NCI-H1930 (cell line): Measurements from ENCODE around the gene PAQR9.

Experiments used
- DNase-seq, 2 experiments: peaks; one replicate each; lab custom pipeline; 2025; lab: John Stamatoyannopoulos, UW

Gene PAQR9

DNA sequence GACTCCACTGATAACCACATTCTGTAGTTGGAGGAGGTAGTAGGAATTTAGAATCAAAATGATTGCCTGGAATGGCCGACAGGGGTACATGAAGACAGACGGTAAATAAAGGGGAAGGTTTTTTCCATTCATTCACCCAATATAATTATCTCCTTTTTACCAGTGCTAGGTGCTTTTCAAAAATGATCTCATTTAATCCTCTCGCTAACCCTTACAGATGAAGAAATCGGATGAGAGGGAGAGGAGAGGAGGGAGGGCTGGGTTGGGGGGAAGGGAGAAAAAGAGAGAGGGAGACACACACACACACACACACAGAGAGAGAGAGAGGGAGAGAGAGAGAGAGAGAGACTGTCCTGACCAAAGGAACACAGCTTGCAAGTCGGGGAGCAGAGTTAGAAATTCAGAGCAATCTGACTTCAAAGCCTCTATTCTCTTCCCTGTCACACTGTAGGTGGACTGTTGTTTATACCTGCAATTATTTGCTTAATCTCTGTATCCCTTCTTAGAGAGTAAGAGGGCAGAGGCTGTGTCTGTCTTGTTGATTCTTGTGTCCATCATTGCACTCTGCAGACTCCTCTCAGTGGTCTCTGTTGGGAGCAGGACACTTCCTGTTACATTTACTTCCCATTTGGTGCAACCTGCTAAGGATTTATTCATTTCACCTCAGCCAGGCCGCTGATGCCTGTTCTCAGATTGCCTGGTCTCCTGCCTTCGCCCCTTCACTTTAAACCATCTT is 18.7 kb upstream of the PAQR9 start:
- DNase-seq: no peak

DNA sequence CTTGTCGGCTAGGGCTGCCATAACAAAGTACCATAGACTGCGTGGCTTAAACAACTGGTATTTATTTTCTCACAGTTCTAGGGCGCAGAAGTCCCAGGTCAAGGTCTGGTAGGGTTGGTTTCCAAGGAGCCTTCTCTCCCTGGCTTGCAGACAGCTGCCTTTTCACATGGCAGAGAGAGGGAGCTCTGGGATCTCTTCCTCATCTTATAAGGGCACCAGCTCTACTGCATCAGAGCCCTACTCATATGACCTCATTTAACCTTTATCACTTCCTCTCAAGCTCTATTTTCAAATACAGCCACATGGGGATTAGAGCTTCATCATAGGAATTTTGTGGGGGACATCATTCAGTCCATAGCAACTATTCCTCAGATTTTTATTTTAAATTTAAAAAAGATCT is 17.6 kb upstream of the PAQR9 start:
- no peak for DNase-seq

DNA sequence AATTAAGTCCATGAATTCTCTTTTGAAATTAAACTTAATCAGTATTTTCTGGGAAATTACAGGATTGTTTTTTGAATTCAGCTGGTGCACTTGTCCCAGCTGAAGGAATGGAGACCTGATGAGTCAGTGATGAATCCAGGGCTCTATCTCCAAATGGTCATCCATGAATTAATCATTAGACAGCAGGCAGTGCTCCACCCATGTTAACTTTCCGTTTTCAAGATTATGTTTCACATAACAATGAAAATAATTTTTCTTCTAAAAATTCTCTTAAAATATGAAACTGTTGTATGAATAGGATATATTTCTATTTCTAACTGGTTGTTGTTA is 13.9 kb upstream of the PAQR9 start:
- DNase-seq: no peak

DNA sequence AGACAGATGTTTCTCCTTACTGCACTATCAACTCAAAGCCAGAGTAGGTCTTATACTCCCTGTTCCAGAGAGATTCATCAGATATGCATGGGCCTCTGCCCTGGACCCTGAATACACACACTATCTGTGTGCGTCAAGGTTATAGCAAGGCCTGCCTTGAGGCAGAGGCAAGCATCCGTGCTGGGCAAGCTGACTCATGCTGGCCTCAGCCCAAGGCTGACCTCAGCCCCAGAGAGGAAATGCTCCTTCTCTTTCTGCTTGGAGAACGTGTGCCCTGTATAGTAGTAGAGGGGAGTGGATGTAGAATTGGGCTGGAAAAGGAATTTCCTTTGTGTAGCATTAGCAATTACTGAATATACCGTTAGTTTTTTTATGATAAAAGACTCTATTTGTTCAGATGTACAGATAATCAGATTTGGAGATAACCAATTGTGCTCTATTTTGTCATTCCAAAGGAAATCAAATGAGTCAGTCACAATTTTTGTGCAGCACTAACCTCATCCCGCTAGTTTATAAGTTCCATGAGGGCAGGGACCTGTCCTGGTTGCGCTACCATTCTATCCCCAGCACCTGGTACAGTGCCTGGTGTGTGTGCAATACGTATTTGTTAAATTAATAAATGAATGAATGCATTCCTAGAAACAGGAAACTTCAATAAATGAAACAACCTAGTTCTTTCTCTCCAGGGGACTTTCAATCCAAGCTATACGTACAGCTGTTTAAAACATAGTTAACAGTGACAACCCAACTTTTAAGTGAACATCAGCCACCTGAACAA is 13.3 kb upstream of the PAQR9 start:
- no peak for DNase-seq

DNA sequence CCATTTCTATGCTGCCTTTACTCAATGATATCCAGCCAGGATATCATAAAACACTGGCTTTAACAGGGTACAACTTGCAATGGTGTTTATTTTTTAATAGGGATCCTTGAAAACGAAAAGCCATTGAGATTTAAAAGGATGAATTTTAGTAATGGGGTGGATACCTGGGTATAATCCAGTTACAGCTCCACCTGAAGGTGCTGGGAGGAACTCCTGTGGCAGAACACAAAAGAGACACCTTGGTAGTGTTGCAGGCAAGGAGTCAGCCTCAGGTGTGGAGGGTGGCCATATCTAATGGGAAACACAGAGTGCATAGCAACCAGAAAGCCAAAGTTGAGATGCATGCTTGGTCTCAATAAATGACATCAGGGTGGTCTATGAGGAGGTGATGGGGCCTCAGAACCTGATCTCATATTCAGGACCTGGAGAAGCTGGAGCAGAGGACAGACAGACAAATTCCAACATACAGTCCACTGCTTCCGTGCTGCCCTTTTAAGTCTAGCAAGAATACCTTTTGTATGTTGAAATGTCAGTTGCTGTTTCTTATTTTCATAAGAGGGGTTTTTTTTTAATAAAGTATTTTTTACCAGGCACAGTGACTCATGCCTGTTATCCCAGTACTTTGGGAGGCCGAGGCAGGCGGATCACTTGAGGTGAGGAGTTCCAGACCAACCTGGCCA is 12.0 kb upstream of the PAQR9 start:
- DNase-seq: no peak

DNA sequence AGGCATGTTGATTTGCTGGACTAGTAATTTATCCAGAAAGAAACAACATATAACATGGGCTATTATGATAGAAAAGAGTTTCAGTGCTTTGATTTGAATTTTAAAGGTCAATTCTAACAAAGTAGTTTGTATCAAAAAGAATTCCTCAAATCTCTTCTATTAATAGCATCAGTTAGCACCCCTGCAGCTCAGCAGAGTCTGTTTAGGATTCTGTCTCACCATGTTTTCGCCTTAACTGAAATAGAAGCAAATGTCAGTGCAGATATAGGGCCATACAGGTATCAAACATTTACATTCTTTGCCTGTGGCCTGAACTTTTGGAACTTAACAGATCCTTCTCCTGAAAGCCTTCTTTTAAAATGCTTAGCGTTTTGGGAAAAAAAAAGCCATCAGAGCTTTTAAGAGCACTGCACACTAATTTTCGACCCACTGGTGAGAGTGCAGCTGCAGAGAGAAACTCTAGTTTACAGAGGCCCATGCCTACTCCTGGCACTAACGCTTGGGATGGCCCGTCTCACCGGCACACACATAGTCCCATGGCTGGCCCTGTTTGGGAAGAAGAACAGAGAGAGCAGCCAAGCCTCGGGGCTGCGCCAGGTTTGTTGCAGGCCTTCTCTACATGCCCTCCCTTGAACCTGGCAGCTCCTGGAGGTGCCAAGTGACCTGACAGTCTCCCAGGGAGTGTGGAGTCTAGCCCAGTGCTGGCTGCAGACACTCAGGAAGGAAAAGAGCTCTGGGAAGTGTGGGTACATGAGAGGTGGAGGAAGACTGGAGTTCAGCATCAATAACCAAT is 9.9 kb upstream of the PAQR9 start:
- no peak for DNase-seq

DNA sequence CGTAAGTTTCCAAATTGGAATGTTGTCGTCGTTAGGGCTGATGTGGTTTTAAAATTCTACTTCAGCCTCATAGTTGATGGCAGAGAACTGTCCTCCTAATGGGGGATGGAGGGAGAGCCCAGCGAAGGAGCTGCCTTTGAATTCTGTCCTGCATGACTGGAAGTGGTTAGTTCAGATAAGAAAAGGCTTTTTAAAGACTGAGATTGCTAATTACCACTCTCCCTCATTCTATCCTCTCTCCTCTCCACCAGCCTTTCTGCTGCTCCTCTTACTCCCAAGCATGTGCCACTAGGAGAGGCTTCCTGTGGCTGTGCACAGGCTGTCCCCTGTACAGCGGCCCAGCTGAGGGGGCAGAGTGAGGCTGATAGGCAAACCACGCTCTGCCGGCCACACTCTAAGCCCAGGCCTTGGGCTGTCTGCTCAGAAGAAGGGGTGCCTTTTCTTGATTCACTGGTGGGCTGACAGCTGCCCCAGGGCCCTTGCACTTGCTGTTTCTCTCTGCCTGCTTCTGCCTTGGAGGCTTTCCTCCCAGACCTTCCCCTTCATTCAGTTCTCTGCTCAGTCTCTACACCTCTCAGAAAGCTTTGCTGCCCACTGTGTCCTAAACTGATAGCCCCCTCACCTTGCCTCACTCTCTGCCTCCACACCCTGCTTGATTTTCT is 8.7 kb upstream of the PAQR9 start:
- no peak for DNase-seq

DNA sequence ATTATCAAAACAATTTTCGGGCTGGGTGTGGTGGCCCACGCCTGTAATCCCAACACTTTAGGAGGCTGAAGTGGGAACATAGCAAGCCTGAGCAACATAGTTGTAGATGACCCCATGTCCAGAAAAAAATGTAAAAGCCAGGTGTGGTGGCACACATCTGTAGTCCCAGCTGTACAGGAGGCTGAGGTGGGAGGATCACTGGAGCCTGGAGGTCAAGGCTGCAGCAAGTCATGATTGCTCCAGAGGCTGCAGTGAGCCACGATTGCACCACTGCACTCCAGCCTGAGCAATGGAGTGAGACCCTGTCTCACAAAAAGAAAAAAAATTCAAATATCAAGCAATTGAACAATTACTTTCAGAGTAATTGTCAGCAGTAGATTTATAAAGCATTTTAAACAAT is 8.0 kb upstream of the PAQR9 start:
- DNase-seq: no peak

DNA sequence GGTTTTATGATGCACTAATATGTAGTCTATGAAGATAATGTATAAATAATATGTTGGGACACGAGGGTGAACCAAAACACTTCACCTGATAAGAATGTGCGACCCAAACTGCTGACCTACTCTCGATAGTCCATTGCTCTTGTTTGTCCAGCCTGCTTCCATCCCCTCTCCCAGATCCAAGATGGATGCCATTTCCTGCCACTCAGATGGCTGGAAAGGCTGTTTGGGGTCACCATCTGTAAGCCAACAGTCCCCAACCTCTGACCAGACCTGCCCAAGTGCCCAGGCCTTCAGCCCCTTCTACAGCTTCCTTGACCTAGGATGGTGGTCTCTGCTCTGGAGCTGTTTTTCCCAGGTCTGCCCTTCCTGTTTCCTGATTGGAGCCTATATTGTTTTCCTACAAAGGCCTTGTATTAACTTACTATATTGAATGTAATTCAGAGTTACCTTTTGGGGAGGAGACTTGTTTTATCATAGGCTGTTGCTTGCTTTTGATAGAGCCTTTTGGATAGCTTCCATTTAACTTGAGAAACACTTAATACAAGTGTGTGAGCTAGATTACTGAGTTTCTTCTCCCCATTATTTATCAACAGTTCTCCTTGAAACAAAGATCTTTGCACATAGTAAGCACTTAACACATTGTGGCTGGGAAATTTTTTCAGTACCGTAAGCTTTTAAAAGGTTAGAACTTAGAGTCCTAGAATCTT is 5.0 kb upstream of the PAQR9 start:
- no peak for DNase-seq

DNA sequence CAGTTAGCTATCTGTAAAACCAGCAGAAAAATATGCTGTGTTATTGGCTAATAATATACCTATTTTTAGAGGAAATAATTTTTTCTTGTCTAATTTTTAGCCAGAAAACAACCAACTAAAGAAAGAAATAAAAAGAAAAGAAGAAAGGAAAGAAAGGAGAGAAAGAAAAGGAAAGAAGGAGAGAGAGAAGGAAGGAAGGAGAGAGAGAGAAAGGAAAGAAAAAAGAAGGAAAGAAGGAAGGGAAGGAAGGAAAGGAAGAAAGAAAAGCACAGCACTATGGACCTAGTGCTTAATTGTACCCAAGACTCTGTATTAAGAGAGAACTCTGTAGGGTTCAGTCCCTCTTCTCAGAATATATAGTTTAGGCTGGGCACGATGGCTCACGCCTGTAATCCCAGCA is 3.3 kb upstream of the PAQR9 start:
- DNase-seq: no peak

DNA sequence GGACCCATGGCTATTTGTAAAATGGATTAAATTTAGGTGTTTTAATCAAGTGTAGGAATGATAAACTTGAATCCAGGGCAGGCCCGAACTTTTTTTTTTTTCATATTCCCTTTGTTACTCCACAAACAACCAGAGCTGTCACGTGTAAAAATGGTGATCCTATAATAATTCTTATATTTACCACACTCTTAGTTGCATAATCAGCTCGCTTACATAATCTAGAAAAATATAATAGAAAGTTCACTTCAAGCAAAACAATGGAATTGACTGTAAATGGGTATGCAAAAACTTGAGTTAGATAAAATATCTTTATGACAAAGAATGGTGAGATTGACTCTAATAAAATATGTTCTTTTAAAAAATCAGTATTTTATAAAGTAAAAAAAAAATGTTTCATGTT is 2.1 kb upstream of the PAQR9 start:
- no peak for DNase-seq

DNA sequence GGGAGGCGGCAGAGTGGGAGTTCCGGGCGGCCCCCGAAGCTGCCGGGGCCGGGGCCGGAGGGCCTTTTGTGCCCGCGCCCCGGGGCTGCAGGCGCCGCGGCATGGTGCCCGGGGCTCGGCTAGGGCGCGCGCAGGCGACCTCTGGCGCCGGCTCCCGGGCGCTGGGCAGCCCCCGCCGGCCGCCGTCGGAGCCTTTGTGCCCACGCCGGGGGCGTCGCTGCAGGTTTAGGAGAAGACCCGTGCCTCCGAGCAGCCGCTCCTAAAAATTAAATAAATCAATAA is 299 bp downstream of the PAQR9 start:
- DNase-seq: peak in 1 of 2 experiments; percentile 45

DNA sequence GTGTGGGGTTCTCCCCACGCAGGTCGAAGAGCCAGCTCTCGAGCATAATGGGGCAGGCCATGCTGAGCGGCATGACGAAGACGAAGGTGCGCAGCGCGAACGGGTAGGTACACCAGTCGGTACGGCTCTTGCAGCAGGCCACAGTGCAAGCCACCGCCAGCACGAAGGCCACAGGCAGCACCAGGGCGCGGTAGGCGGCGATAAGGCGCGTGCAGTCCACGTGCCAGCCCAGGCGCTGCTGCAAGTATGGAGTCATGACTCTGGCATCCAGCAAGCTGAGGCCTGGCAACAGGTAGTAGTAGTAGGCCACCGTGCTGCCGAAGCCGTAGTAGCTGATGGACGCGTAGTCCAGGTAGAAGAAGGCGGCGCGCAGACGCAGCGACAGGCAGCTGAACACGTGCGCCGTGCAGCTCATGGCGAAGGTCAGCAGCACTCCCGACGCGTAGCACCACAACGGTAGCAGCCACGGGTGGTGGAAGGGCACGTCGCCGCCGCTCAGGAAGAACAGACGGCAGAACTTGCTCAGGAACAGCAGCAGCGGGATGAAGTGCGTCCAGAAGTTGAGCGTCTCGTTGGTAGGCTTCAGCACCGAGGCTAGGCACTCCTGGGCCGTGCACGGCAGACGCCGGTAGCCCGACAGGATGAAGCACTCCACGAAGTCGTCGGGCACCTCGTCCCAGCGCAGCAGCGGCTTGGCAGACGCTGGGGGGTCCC is 797 bp downstream of the PAQR9 start:
- no peak for DNase-seq

DNA sequence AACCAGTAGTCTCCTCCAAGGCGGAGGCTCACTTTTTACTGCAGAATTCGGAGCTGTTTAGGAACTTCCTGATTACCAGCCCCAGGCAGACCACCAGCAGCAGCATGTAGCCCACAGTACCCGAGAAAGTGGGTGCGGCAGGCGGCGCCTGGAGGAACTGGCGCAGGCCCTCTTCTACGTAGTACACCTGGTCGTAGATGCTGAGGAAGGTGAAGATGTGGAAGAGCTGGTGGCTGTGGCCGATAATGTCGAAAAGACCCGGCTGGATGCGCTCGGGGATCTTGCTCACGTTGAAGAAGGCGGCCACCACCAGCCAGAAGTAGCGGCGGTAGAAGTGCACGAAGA is 1.3 kb downstream of the PAQR9 start:
- no peak for DNase-seq

DNA sequence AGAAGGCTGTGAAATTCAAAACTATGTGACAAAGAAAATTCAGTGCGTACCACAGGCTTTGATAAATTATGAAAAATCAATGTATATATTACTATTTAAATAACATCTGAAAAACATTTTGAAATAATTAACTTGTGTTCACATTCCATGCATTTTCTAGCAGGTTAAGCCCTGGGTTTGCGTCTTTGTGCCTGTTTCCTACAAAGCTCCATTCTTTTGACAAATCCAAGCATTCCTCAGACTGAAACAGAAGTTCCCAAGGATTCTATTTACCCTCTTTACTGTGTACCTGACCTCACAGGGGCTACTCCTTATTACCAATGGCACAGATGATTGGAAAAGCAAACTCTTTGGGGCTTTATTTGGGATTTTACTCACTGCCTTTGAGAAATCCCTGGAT is 1.9 kb downstream of the PAQR9 start:
- DNase-seq: no peak

DNA sequence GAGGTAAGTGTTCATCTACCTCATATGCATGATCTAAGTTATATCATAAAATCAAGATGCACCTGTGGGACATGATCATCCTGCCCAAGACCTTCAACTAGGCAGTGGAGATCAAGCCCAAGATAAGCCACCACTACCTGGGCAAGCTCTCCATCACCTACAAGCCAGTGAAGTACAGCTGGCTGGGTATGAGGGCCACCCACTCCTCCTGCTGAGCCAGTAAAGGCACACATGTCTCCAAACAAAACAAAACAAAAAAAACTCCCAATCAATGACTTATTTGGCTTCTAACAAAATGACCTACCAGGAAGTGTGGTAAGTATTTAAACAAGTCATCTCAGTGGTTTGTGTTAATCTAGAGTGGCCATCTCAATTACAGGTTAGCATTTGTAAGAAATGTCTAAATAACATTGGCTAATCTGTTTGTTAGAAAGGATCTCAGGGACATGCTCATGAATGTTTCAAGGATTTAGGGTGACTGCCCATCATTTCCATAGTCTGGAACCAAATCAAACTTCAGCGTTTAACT is 3.1 kb downstream of the PAQR9 start:
- DNase-seq: no peak

DNA sequence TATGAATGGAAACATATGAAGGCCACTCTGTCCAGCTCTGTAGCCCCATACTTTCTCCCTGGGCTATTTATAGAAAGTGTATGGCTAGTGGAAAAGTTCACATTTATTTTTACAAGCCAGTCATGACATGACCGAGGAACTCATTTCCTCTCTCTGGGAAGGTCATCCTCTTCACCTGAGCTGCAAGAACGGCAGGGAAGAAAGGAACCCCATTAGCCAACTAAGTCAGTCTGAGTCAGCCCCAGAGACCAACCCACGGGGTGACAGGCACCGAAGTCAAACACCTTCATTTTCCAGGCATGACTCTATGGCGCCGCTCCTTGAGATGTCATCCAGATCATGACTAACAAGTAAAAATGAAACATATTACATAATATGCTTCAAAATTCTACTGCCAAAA is 4.8 kb downstream of the PAQR9 start:
- DNase-seq: no peak

DNA sequence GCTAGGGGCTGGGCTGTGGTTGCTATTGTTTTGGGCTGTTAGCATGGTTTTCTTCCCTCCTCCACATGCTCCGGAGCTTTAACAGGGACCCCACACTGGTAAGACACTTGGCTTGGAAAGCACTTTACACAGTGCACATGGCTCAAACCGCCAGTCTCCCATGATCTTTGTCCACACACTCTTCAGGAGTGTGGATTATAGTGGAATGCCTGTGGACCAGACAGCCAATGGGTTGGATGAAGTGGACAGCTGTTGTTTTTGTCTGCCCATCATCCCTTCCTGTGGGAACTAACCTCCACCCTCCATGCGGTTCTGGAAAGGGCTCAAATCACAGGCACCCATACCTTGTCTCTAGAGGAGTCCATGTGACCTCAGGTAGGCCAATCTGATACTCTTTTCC is 10.0 kb downstream of the PAQR9 start:
- no peak for DNase-seq

DNA sequence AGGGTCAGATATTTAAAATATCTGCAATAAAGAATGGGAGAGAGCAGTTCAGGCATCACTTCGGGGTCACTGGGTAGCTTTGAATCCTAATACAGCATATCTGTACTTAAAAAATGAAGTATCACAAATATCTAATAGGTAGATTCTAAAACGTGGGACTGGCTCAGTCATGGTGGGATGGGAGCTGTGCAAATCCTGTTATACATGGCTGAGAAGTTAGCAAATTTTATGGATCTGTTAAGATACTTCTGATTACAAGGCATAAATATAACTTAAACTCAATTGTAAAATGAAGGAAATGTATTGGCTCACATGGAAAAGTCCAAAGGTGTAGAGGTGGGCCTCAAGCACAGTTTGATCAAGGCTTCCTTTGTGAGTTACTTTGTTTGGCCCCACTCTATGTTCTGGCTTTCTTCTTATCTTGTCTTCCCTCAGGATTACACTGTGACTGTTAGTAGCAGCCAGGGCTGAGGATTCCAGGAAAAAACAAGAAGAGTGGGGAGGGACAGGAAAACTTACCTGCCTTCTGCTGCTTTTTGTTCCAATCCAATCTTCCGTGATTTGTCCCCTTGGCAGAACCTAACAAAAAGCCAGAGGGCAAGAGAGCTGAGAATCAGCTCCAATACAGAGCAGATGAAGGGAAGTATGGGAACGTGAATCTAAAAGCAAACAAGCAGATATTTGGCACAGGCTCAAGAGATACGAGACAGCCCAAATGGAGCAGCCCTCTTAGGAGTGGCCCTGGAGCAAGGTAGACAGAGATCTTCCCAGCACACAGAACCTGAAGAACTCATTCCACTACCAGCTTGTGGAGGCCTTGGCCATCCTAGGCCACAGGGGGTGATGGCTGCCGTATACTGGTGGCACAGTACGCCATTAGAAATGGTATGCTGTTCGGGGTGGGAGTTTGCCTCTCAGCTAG is 10.9 kb downstream of the PAQR9 start:
- DNase-seq: no peak

DNA sequence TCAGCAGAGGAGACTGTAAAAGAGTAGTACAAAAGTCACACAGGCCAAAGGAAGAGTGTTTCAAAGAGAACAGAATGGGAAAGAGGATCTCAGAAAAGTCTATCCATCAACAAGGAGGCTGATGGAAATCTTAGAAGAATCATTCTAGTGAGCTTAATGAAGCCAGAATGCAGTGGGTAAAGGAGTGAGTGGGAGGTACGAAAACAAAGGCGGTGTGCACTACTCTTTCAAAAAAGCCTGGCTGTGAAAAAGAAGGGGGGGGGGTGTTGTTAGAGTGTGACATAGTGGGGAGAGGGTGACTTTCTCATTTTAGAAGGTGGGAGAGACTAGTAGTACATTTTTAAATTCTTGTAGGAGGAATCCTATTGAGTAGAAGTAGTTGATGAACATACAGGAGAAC is 11.7 kb downstream of the PAQR9 start:
- DNase-seq: no peak
